ENCODE results near the gene WWOX. TPM values are rescaled to one million over a fixed set of nuclear protein-coding genes. Genes with fewer than 3 reads are reported as not detected.

Gene WWOX
- total RNA-seq, 1 donor from 2014 or later = 16.1 TPM

- Mint-ChIP-seq H3K9me3 (no peaks in the 10 kb centered on the region), H3K4me3 (no peak overlapping the region), H3K36me3 (ENCODE audit: low read depth) (no peaks in the 10 kb centered on the region), H3K27me3 (no peaks in the 10 kb centered on the region), H3K4me1 (no peaks in the 10 kb centered on the region), H3K27ac (no peak overlapping the region)
- no peak for DNase-seq
- intact Hi-C loops (cut with micrococcal nuclease) = no loop called here
Observed at GRCh38 chr16:78177218-78177617, 77.8 kb downstream of the WWOX start.

- no peaks in the 10 kb centered on the region for H3K36me3 Mint-ChIP-seq (ENCODE audit: low read depth)
- DNase-seq = no peak
- H3K4me1 Mint-ChIP-seq = no peaks in the 10 kb centered on the region
- H3K27me3 Mint-ChIP-seq = no peaks in the 10 kb centered on the region
- intact Hi-C loops (cut with micrococcal nuclease) = no loop called here
- H3K4me3 Mint-ChIP-seq = no peak overlapping the region
- H3K27ac Mint-ChIP-seq = no peak overlapping the region
- H3K9me3 Mint-ChIP-seq = no peaks in the 10 kb centered on the region
Observed at GRCh38 chr16:78177987-78178386, 78.5 kb downstream of the WWOX start.

- Mint-ChIP-seq H3K36me3 (ENCODE audit: low read depth) (no peaks in the 10 kb centered on the region), H3K9me3 (no peaks in the 10 kb centered on the region)
- intact Hi-C loops (cut with micrococcal nuclease) = no loop called here
Observed at GRCh38 chr16:78179666-78180065, 80.2 kb downstream of the WWOX start.

GRCh38 chr16:78180349-78180748, 80.9 kb downstream of the WWOX start:
- no peak for DNase-seq
- Mint-ChIP-seq H3K9me3 (no peaks in the 10 kb centered on the region), H3K27me3 (no peaks in the 10 kb centered on the region), H3K4me1 (no peaks in the 10 kb centered on the region), H3K36me3 (ENCODE audit: low read depth) (no peaks in the 10 kb centered on the region), H3K27ac (no peak overlapping the region), H3K4me3 (no peak overlapping the region)
- intact Hi-C loops (cut with micrococcal nuclease) = no loop called here

More at GRCh38 chr16:78179666-78180065, 80.2 kb downstream of the WWOX start:
- DNase-seq = no peak
- Mint-ChIP-seq H3K4me3 (no peak overlapping the region), H3K27ac (no peak overlapping the region), H3K27me3 (no peaks in the 10 kb centered on the region), H3K4me1 (no peaks in the 10 kb centered on the region)

GRCh38 chr16:78183437-78184237, 84.2 kb downstream of the WWOX start:
- no peak for DNase-seq
- H3K4me3 Mint-ChIP-seq = no peak overlapping the region
- peaks cover 2% of the 10 kb centered on the region for H3K9me3 Mint-ChIP-seq
- no peaks in the 10 kb centered on the region for H3K4me1 Mint-ChIP-seq
- no peaks in the 10 kb centered on the region for H3K36me3 Mint-ChIP-seq (ENCODE audit: low read depth)
- H3K27me3 Mint-ChIP-seq = no peaks in the 10 kb centered on the region
- H3K27ac Mint-ChIP-seq = no peak overlapping the region
- intact Hi-C loops (cut with micrococcal nuclease) = no loop called here

- Mint-ChIP-seq H3K9me3 (peaks cover 3% of the 10 kb centered on the region), H3K27ac (no peak overlapping the region), H3K36me3 (ENCODE audit: low read depth) (no peaks in the 10 kb centered on the region), H3K4me1 (no peaks in the 10 kb centered on the region), H3K4me3 (no peak overlapping the region), H3K27me3 (no peaks in the 10 kb centered on the region)
- no peak for DNase-seq
- intact Hi-C loops (cut with micrococcal nuclease) = no loop called here
Observed at GRCh38 chr16:78184238-78185183, 85.1 kb downstream of the WWOX start.

GRCh38 chr16:78189121-78189520, 89.7 kb downstream of the WWOX start:
- intact Hi-C loops (cut with micrococcal nuclease) = no loop called here
- no peaks in the 10 kb centered on the region for H3K36me3 Mint-ChIP-seq (ENCODE audit: low read depth)
- H3K27me3 Mint-ChIP-seq = no peaks in the 10 kb centered on the region
- no peak overlapping the region for H3K4me3 Mint-ChIP-seq
- H3K9me3 Mint-ChIP-seq = peaks cover 3% of the 10 kb centered on the region
- H3K4me1 Mint-ChIP-seq = no peaks in the 10 kb centered on the region
- H3K27ac Mint-ChIP-seq = no peak overlapping the region
- DNase-seq = no peak

GRCh38 chr16:78192734-78193488, 93.5 kb downstream of the WWOX start:
- H3K27ac Mint-ChIP-seq = no peak overlapping the region
- no peaks in the 10 kb centered on the region for H3K4me1 Mint-ChIP-seq
- no peaks in the 10 kb centered on the region for H3K27me3 Mint-ChIP-seq
- peaks cover 3% of the 10 kb centered on the region for H3K9me3 Mint-ChIP-seq
- no peak overlapping the region for H3K4me3 Mint-ChIP-seq
- DNase-seq = no peak
- no peaks in the 10 kb centered on the region for H3K36me3 Mint-ChIP-seq (ENCODE audit: low read depth)
- intact Hi-C loops (cut with micrococcal nuclease) = no loop called here

- Mint-ChIP-seq H3K4me1 (no peaks in the 10 kb centered on the region), H3K36me3 (ENCODE audit: low read depth) (no peaks in the 10 kb centered on the region), H3K9me3 (no peaks in the 10 kb centered on the region), H3K27ac (no peak overlapping the region), H3K4me3 (no peak overlapping the region), H3K27me3 (no peaks in the 10 kb centered on the region)
- no peak for DNase-seq
- intact Hi-C loops (cut with micrococcal nuclease) = no loop called here
Observed at GRCh38 chr16:78194948-78195347, 95.5 kb downstream of the WWOX start.

- Mint-ChIP-seq H3K4me1 (no peaks in the 10 kb centered on the region), H3K27me3 (no peaks in the 10 kb centered on the region), H3K4me3 (no peak overlapping the region), H3K9me3 (no peaks in the 10 kb centered on the region), H3K27ac (no peak overlapping the region), H3K36me3 (ENCODE audit: low read depth) (no peaks in the 10 kb centered on the region)
- intact Hi-C loops (cut with micrococcal nuclease) = no loop called here
- DNase-seq = no peak
Observed at GRCh38 chr16:78195797-78196196, 96.3 kb downstream of the WWOX start.

- Mint-ChIP-seq H3K4me3 (no peak overlapping the region), H3K9me3 (no peaks in the 10 kb centered on the region), H3K27ac (no peak overlapping the region), H3K4me1 (no peaks in the 10 kb centered on the region), H3K36me3 (ENCODE audit: low read depth) (no peaks in the 10 kb centered on the region), H3K27me3 (no peaks in the 10 kb centered on the region)
- DNase-seq = no peak
- intact Hi-C loops (cut with micrococcal nuclease) = no loop called here
Observed at GRCh38 chr16:78196502-78196901, 97.0 kb downstream of the WWOX start.

GRCh38 chr16:78198288-78198687, 98.8 kb downstream of the WWOX start:
- Mint-ChIP-seq H3K27me3 (no peaks in the 10 kb centered on the region), H3K4me3 (no peak overlapping the region), H3K9me3 (no peaks in the 10 kb centered on the region), H3K4me1 (no peaks in the 10 kb centered on the region), H3K27ac (no peak overlapping the region), H3K36me3 (ENCODE audit: low read depth) (no peaks in the 10 kb centered on the region)
- DNase-seq = no peak
- intact Hi-C loops (cut with micrococcal nuclease) = no loop called here

- Mint-ChIP-seq H3K4me1 (no peaks in the 10 kb centered on the region), H3K4me3 (no peak overlapping the region), H3K27ac (no peak overlapping the region), H3K9me3 (no peaks in the 10 kb centered on the region), H3K27me3 (no peaks in the 10 kb centered on the region), H3K36me3 (ENCODE audit: low read depth) (no peaks in the 10 kb centered on the region)
- intact Hi-C loops (cut with micrococcal nuclease) = no loop called here
- DNase-seq = no peak
Observed at GRCh38 chr16:78199325-78200022, 100.0 kb downstream of the WWOX start.
